GM12875 (cell line): Measurements from ENCODE around the gene PDE4D.
A peak's percentile ranks its signal among the peaks of the same experiment; 100 is the strongest.

Experiments used
- H3K4me3 ChIP-seq: one replicate; pipeline ENCODE4 v1.5.1; 2011; ENCODE audit warnings: low read depth, low read length, control low read depth
- CTCF ChIP-seq: IDR thresholded peaks from 2 replicates; pipeline ENCODE4 v1.5.1; 2011; ENCODE audit warnings: low read depth, mild to moderate bottlenecking, control low read depth, inconsistent platforms, low read length, moderate library complexity, borderline replicate concordance; ENCODE audit not compliant: insufficient read depth

The PDE4D gene

GRCh38 chr5:59665086-59665831 lies 228.3 kb downstream of the PDE4D start:
- no peak for TF ChIP-seq CTCF
- no peak overlapping the region for H3K4me3 ChIP-seq

GRCh38 chr5:59661954-59662615 lies 231.4 kb downstream of the PDE4D start:
- no peak overlapping the region for H3K4me3 ChIP-seq
- TF ChIP-seq CTCF = no peak

- TF ChIP-seq CTCF = no peak
- no peak overlapping the region for H3K4me3 ChIP-seq
Measured at GRCh38 chr5:59661311-59661710, 232.2 kb downstream of the PDE4D start.

- peak; percentile 28; the same call in 1 of the 2 replicates for TF ChIP-seq CTCF
- H3K4me3 ChIP-seq = no peak overlapping the region
Measured at GRCh38 chr5:59660737-59661136, 232.8 kb downstream of the PDE4D start.

GRCh38 chr5:59656351-59657254 lies 236.9 kb downstream of the PDE4D start:
- no peak for TF ChIP-seq CTCF
- H3K4me3 ChIP-seq = no peak overlapping the region

- no peak for TF ChIP-seq CTCF
- H3K4me3 ChIP-seq = no peak overlapping the region
Measured at GRCh38 chr5:59655693-59656309, 237.7 kb downstream of the PDE4D start.
